GM21619 (cell line): ENCODE results near the gene ADGRV1.
A peak's percentile ranks its signal among the peaks of the same experiment; 100 is the strongest.
"Not testable (repeated sequence)": the region's sequence is repeated elsewhere in the genome, so short reads cannot be mapped to it uniquely, and the experiment has no call there.

Experiments used
- ATAC-seq: cut with Tn5 transposase; IDR thresholded peaks from one replicate; pipeline ENCODE4 v1.9.1; 2021; ENCODE audit not compliant: unreplicated experiment

The ADGRV1 gene

GRCh38 chr5:90586469-90586868, 27.9 kb downstream of the ADGRV1 start:
- no peak for ATAC-seq

GRCh38 chr5:90590170-90590569, 31.6 kb downstream of the ADGRV1 start:
- no peak for ATAC-seq

GRCh38 chr5:90593083-90593482, 34.5 kb downstream of the ADGRV1 start:
- ATAC-seq, result not testable (repeated sequence)

GRCh38 chr5:90595766-90596165, 37.2 kb downstream of the ADGRV1 start:
- ATAC-seq, result not testable (repeated sequence)

- ATAC-seq, result no peak
Observed at GRCh38 chr5:90598293-90598692, 39.7 kb downstream of the ADGRV1 start.

GRCh38 chr5:90600307-90600706, 41.7 kb downstream of the ADGRV1 start:
- not testable (repeated sequence) for ATAC-seq

GRCh38 chr5:90601468-90601867, 42.9 kb downstream of the ADGRV1 start:
- ATAC-seq, result no peak

GRCh38 chr5:90602681-90603080, 44.1 kb downstream of the ADGRV1 start:
- no peak for ATAC-seq

- no peak for ATAC-seq
Observed at GRCh38 chr5:90606539-90606938, 47.9 kb downstream of the ADGRV1 start.

GRCh38 chr5:90612919-90613318, 54.3 kb downstream of the ADGRV1 start:
- ATAC-seq, result peak; percentile 96

GRCh38 chr5:90613459-90613858, 54.9 kb downstream of the ADGRV1 start:
- no peak for ATAC-seq

GRCh38 chr5:90613918-90614504, 55.4 kb downstream of the ADGRV1 start:
- no peak for ATAC-seq

GRCh38 chr5:90615355-90615754, 56.8 kb downstream of the ADGRV1 start:
- ATAC-seq, result no peak

- ATAC-seq, result no peak
Observed at GRCh38 chr5:90618071-90618470, 59.5 kb downstream of the ADGRV1 start.

- ATAC-seq, result not testable (repeated sequence)
Observed at GRCh38 chr5:90619762-90620161, 61.2 kb downstream of the ADGRV1 start.

- no peak for ATAC-seq
Observed at GRCh38 chr5:90621848-90622247, 63.3 kb downstream of the ADGRV1 start.

- ATAC-seq, result no peak
Observed at GRCh38 chr5:90626493-90626892, 67.9 kb downstream of the ADGRV1 start.

- ATAC-seq, result no peak
Observed at GRCh38 chr5:90628492-90628891, 69.9 kb downstream of the ADGRV1 start.

GRCh38 chr5:90632791-90633190, 74.2 kb downstream of the ADGRV1 start:
- no peak for ATAC-seq

GRCh38 chr5:90636948-90637347, 78.4 kb downstream of the ADGRV1 start:
- no peak for ATAC-seq

- ATAC-seq, result no peak
Observed at GRCh38 chr5:90637731-90638130, 79.1 kb downstream of the ADGRV1 start.

GRCh38 chr5:90638878-90639277, 80.3 kb downstream of the ADGRV1 start:
- ATAC-seq, result no peak

- peak; percentile 48 for ATAC-seq
Observed at GRCh38 chr5:90640484-90641059, 82.0 kb downstream of the ADGRV1 start.
